Activated CD8-positive, alpha-beta memory T cell treated with anti-CD3 and anti-CD28 coated beads, Interleukin-2, amount 50 U/mL, for 4 hours (primary cell): Measurements from ENCODE around the gene AGAP3.

Source experiments
- DNase-seq: peaks from one replicate; pipeline ENCODE4 v3.0.0-alpha.2; 2020

AGAP3 gene

DNA sequence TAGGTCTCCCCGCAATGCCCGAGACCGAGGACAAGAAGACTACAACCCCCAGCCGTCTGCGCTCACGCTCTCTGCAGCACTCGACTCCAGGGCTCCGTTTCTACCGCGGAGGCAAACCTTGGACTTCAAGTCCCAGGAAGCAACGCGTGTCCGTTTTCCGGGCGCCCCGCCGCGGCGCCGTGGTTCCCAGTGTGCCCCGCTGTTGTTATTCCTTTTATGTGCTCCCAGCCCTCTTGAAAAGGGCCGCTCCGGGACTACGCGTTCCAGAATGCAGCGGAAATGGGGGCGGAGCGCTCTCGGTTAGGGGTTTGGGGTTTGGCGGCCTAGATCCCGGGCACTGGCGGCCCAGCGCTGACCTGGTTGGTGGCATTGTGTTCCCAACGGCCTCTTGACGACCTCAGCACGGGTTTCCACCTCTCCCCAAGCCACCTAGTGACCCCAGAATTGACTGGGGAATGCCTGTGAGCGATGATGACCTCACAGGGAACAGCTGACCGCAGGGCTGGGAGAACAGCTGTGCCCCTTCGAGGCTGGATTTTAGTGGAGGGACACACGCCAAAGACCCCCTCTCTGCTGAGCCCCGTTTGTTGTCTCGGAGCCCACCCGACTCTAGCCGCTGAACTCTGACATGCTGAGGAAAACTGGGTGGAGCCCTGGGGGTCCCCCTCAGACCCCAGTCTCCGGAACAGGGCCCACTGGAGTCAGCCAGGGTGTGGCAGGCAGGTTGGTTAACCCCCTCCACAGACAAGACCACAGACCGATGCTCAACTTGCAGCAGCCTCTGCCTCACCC, 28.1 kb upstream of the AGAP3 start:
- peak; percentile 96 for DNase-seq

GRCh38 chr7:151058781-151059366, 27.4 kb upstream of the AGAP3 start:
- DNase-seq: no peak

- DNase-seq: peak; percentile 79
These were observed 26.7 kb upstream of the AGAP3 start, which contains the start of gene SLC4A2 for GRCh38 chr7:151059367-151060112. Gene SLC4A2 (plus strand): TSS chr7:151059589. CDS start chr7:151061988, 2,399 bp downstream.

GRCh38 chr7:151060113-151060415, 26.2 kb upstream of the AGAP3 start:
- DNase-seq: no peak

DNA sequence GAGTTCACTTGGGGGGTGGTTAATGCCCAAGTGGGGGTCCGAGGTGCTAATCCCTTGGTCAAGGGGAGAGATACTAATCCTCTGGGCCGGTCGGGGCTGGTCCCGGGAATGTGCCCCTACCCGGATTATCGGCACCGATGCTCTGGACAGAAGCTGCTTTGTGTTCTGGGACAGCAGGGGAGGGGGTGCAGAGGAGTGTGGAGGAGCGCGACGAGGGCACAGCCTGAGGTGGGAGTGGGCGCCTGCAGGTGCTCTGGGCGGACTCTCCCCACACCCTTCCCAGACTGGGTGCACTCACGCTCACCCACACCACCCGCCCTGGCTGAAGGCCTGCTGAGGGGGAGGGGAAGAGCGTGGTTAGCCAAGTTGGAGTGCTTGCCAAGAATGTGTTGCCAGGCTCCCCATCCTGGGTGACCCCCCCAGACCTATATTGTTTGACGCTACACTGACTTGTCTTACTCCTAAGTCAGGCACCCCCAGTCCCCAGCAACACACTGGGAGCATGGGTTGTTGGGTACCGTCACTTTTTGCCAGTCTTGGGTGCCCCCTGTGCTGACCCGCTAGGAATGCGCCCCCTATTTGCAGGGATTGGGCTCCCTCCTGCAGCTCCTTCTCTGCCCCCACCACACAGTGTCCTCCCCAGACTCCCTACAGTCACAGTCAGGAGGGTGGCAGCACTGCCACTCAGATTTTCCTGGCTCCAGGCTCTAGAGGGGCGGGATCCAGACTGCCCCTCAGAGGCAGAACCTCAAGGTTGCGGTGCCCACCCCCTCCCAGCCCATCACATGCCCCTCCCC, 25.7 kb upstream of the AGAP3 start:
- DNase-seq: no peak

- no peak for DNase-seq
These were observed 24.8 kb upstream of the AGAP3 start for GRCh38 chr7:151061213-151062110.

DNA sequence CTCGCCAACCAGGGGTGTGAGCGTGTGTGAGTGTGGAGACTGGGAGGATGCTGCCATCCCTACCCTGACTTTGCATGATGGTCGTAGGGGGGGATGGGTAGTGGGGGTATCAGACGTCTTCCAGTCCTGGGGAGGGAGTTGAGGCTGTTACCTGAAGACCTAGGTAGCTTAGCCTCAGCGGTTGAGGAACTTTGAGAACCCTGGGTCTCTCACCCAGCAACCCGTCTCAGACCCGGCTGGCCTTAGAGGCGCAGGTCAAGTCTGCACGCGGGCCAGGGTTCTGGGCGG, 24.2 kb upstream of the AGAP3 start:
- no peak for DNase-seq

GRCh38 chr7:151062399-151063211, 23.7 kb upstream of the AGAP3 start:
- no peak for DNase-seq

GRCh38 chr7:151063212-151063561, 23.1 kb upstream of the AGAP3 start:
- DNase-seq: no peak

GRCh38 chr7:151064454-151064853, 21.8 kb upstream of the AGAP3 start:
- DNase-seq: no peak

DNA sequence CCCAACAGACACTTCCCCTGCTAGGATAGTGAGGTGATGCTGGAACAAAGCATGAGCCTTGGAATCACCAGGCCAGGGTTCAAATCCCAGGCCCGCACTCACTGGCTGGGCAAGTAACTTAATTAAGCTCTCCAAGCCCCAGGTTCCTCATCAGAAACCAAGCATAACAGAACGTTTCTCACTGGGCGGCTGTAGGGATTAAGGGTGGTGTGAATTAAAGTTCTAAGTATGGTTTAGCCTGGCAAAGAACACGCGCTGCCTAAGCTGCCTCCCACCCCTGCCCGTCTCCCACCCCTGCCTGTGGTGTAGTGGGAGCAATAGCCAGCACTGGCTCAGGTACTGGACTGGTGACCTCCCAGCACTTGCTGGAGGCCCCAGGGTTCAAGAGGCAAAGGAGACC, 21.3 kb upstream of the AGAP3 start:
- no peak for DNase-seq

GRCh38 chr7:151065516-151065915, 20.8 kb upstream of the AGAP3 start:
- no peak for DNase-seq

DNA sequence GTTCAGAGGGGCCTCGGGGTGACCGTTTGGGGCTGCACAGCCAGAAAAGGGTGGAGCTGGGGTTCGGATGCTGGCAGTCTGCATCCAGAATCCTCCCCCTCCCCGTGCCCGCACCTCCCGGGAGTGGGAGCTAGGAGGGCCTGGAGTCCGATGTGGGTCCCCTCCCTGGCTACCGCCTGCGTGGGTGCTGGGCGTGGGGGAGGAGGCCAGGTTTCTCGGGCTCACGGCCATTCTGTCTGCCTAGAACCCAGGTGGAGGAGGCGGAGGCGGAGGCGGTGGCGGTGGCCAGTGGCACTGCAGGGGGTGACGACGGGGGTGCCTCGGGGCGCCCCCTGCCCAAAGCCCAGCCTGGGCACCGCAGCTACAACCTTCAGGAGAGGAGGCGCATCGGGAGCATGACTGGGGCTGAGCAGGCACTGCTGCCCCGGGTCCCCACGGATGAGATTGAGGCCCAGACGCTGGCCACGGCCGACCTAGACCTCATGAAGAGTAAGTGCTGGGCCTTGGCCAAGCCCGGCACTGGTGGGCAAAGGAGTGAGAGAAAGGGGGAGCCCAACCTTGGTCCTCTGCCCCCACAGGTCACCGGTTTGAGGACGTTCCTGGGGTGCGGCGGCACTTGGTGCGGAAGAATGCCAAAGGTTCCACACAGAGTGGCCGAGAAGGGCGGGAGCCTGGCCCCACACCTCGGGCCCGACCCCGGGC, 19.9 kb upstream of the AGAP3 start:
- no peak for DNase-seq

- DNase-seq: no peak
These were observed 18.1 kb upstream of the AGAP3 start for GRCh38 chr7:151068069-151068773.

DNA sequence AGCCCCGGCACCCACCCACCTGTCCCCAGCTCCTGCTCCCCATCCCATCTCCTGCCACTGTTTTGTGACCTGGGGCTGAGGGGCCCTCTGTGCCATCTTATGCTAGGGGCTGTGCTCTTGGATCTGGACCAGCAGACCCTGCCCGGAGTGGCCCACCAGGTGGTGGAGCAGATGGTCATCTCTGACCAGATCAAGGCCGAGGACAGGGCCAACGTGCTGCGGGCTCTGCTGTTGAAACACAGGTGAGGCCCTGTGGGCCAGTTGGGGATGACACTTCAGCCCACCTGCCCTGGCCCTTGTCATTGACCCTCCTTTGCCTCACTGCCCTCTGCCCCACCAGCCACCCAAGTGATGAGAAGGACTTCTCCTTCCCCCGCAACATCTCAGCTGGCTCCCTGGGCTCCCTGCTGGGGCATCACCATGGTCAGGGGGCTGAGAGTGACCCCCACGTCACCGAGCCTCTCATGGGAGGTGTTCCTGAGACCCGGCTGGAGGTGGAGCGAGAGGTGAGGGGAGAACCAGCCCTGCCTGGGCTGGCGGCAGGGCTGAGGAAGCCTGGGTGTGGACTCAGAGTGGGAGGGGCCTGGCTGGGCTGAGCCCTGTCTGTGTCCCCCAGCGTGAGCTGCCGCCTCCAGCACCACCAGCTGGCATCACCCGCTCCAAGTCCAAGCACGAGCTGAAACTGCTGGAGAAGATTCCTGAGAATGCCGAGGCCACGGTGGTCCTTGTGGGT, 16.3 kb upstream of the AGAP3 start:
- no peak for DNase-seq

- DNase-seq: no peak
These were observed 15.7 kb upstream of the AGAP3 start for GRCh38 chr7:151070574-151070960.

DNA sequence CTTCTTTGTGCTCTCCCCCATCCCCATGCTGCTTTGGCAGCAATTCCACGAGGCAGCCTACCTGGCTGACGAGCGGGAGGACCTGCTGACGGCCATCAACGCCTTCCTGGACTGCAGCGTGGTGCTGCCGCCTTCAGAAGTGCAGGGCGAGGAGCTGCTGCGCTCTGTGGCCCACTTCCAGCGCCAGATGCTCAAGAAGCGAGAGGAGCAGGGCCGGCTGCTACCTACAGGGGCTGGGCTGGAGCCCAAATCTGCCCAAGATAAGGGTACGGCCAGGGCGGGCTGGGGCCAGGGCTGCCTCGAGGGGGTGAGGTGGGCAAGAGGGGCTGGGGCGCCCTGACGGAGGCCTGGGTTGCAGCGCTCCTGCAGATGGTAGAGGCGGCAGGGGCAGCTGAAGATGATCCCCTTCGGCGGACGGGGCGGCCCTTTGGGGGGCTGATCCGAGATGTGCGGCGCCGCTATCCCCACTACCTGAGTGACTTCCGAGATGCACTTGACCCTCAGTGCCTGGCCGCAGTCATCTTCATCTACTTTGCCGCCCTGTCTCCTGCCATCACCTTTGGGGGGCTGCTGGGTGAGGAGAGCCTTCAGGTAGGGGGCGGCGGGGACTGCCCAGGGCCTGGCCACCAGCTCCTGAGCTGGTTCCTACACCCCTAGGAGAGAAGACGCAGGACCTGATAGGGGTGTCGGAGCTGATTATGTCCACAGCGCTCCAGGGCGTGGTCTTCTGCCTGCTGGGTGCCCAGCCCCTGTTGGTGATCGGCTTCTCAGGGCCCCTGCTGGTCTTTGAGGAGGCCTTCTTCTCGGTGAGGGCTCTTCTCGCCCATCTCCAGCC, 15.0 kb upstream of the AGAP3 start:
- DNase-seq: no peak

DNA sequence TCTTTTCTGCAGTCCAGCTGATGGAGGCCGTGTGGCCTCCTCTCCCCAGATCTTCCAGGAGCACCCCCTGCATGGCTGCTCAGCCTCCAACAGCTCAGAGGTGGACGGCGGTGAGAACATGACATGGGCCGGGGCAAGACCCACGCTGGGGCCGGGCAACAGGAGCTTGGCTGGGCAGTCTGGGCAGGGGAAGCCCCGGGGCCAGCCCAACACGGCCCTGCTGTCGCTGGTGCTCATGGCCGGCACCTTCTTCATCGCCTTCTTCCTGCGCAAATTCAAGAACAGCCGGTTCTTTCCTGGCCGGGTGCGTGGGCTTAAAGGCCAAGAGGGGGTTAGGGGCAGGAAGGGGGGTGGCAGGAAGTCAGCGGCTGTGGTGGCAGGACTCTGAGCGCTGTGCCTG, 12.3 kb upstream of the AGAP3 start:
- DNase-seq: no peak
